Measurements from ENCODE around the gene MAP3K5.
"Not testable (repeated sequence)": the region's sequence is repeated elsewhere in the genome, so short reads cannot be mapped to it uniquely, and the experiment has no call there.

The MAP3K5 gene

GRCh38 chr6:136762022-136762975 lies 30.0 kb downstream of the MAP3K5 start:
- CTCF ChIA-PET: interaction anchor here (0.6 to 1.7 kb wide), 2 partner anchors 14 to 118 kb away, joined by 3 to 7 read pairs; no protein-coding TSS in a partner anchor
- no peak for DNase-seq (ENCODE audit: low spot score)

GRCh38 chr6:136761227-136761922 lies 30.9 kb downstream of the MAP3K5 start:
- ChIA-PET CTCF (no interaction called here), POLR2A (ENCODE audit: low non-redundant PET) (no interaction called here)
- no peak for TF ChIP-seq CTCF (conservative IDR thresholded peaks at IDR 0.05; ENCODE audit: low read depth)
- no peak for DNase-seq (ENCODE audit: low spot score)
- H3K27ac ChIP-seq: no peak overlapping the region

More at GRCh38 chr6:136762022-136762975, 30.0 kb downstream of the MAP3K5 start:
- POLR2A ChIA-PET (ENCODE audit: low non-redundant PET): no interaction called here
- TF ChIP-seq CTCF (conservative IDR thresholded peaks at IDR 0.05; ENCODE audit: low read depth): no peak
- H3K27ac ChIP-seq: no peak overlapping the region

- POLR2A ChIA-PET (ENCODE audit: low non-redundant PET); CTCF ChIA-PET; DNase-seq (ENCODE audit: low spot score); H3K27ac ChIP-seq: not testable (repeated sequence)
Measured at GRCh38 chr6:136760781-136761180, 31.5 kb downstream of the MAP3K5 start.

- ChIA-PET POLR2A (ENCODE audit: low non-redundant PET) (no interaction called here), CTCF (interaction anchor here (0.7 to 1.3 kb wide), 2 partner anchors 21 to 35 kb away, joined by 3 to 9 read pairs; partner anchors contain the start of gene MAP3K5)
- no peak overlapping the region for H3K27ac ChIP-seq
- no peak for TF ChIP-seq CTCF (conservative IDR thresholded peaks at IDR 0.05; ENCODE audit: low read depth)
- no peak for DNase-seq (ENCODE audit: low spot score)
Measured at GRCh38 chr6:136757150-136757549, 35.1 kb downstream of the MAP3K5 start.

GRCh38 chr6:136754820-136755219 lies 37.5 kb downstream of the MAP3K5 start:
- DNase-seq (ENCODE audit: low spot score): no peak
- POLR2A ChIA-PET (ENCODE audit: low non-redundant PET): no interaction called here
- CTCF ChIA-PET: interaction anchor here (0.7 kb wide), 1 partner anchor 38 kb away, joined by 3 read pairs; the partner anchor contains the start of gene MAP3K5

GRCh38 chr6:136753624-136754023 lies 38.7 kb downstream of the MAP3K5 start:
- no peak for TF ChIP-seq CTCF (conservative IDR thresholded peaks at IDR 0.05; ENCODE audit: low read depth)
- ChIA-PET CTCF (no interaction called here), POLR2A (ENCODE audit: low non-redundant PET) (no interaction called here)
- DNase-seq (ENCODE audit: low spot score): no peak
- no peak overlapping the region for H3K27ac ChIP-seq

More at GRCh38 chr6:136754820-136755219, 37.5 kb downstream of the MAP3K5 start:
- H3K27ac ChIP-seq: no peak overlapping the region
- no peak for TF ChIP-seq CTCF (conservative IDR thresholded peaks at IDR 0.05; ENCODE audit: low read depth)
